IPS DF 6.9 (cell line): ENCODE measurements around the gene MOCOS.

ENCODE experiments used
- DNase-seq: peaks from one replicate; pipeline ENCODE4 v3.0.0-alpha.2; 2013; ENCODE audit warnings: low read depth, low spot score
- H3K27ac ChIP-seq: one replicate; pipeline ENCODE4 v1.5.1; 2013; ENCODE audit warnings: low read length, control low read depth
- H3K27me3 ChIP-seq: 2 replicates; pipeline ENCODE4 v1.6.1; 2013; ENCODE audit warnings: mild to moderate bottlenecking, low read length; ENCODE audit not compliant: control insufficient read depth, insufficient read depth
- H3K36me3 ChIP-seq: 2 replicates; pipeline ENCODE4 v1.6.1; 2013; ENCODE audit warnings: low read length; ENCODE audit not compliant: control insufficient read depth, insufficient read depth
- H3K4me1 ChIP-seq: 2 replicates; pipeline ENCODE4 v1.6.1; 2013; ENCODE audit warnings: low read length; ENCODE audit not compliant: control insufficient read depth, insufficient read depth
- H3K4me3 ChIP-seq: 2 replicates; pipeline ENCODE4 v1.5.1; 2013; ENCODE audit warnings: mild to moderate bottlenecking, low read length
- H3K9me3 ChIP-seq: 2 replicates; pipeline ENCODE4 v1.6.1; 2013; ENCODE audit warnings: low read length, inconsistent platforms; ENCODE audit not compliant: control insufficient read depth, insufficient read depth
- WGBS: extraction: QIAGEN DNeasy Blood & Tissue Kit; methylation state at CpG from one replicate; pipeline ENCODE4 v1.1.7; 2013; ENCODE audit warnings: mixed read lengths, missing lambda C conversion rate; ENCODE audit not compliant: insufficient read length, insufficient coverage; 5-methylcytosine and 5-hydroxymethylcytosine counted together

Gene MOCOS

DNA sequence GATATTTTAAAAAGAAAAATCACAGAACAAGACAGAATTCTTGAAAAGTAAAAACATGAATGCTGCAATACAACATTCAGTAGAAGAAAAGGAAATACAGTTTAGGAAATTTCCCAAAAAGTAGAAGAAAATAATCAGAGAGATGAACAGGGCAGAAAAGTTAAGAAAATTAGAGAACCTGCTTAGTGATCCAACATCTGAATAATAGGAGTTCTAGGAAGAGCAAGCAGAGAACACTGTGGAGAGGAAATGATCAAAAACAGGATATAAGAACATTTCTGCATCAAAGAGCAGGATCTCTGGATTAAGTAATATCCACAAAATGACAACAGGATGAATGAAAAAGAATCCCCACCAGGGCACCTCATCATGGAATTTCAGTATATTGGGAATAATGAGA lies 101.4 kb downstream of the MOCOS start:
- no peak for DNase-seq
- Histone ChIP-seq H3K27ac (no peak overlapping the region), H3K4me1 (no peaks in the 10 kb centered on the region), H3K4me3 (no peak overlapping the region), H3K36me3 (no peaks in the 10 kb centered on the region), H3K27me3 (peaks cover under 1% of the 10 kb centered on the region; the same call in 1 of the 2 replicates), H3K9me3 (no peaks in the 10 kb centered on the region)

GRCh38 chr18:36294031-36294430 lies 106.7 kb downstream of the MOCOS start:
- no CpG with 5 or more reads among the region's 1 CpG for WGBS
- H3K4me1 ChIP-seq, result no peaks in the 10 kb centered on the region
- H3K27ac ChIP-seq, result no peak overlapping the region
- DNase-seq, result no peak
- no peaks in the 10 kb centered on the region for H3K36me3 ChIP-seq
- H3K9me3 ChIP-seq, result no peaks in the 10 kb centered on the region
- H3K27me3 ChIP-seq, result peaks cover 23% of the 10 kb centered on the region; the same call in 1 of the 2 replicates
- H3K4me3 ChIP-seq, result no peak overlapping the region

- Histone ChIP-seq H3K4me1 (no peaks in the 10 kb centered on the region), H3K36me3 (no peaks in the 10 kb centered on the region), H3K4me3 (no peak overlapping the region), H3K27ac (no peak overlapping the region), H3K9me3 (no peaks in the 10 kb centered on the region), H3K27me3 (peaks cover 26% of the 10 kb centered on the region; the same call in 1 of the 2 replicates)
- no CpG with 5 or more reads among the region's 1 CpG for WGBS
- no peak for DNase-seq
These were observed 107.9 kb downstream of the MOCOS start for GRCh38 chr18:36295214-36295613.

DNA sequence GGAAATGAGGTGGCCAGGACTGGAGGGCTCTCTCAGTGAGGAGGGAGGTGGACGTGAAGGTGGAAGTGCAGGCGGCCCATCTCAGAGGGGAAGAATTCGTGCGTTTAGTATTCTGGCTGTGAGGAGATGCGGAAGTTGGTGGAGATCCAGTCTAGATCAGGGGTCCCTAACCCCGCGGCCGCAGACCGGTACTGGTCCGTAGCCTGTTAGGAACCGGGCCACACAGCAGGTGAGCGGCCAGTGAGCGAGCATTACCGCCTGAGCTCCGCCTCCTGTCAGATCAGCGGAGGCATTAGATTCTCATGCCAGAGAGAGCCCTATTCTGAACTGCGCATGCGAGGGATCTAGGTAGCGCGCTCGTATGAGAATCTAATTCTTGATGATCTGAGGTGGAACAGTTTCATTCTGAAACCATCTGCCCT lies 108.6 kb downstream of the MOCOS start:
- H3K27me3 ChIP-seq, result peaks cover 26% of the 10 kb centered on the region; the same call in 1 of the 2 replicates
- H3K4me3 ChIP-seq, result peak overlapping the region; percentile 18; the same call in 1 of the 2 replicates
- no peak overlapping the region for H3K27ac ChIP-seq
- no peaks in the 10 kb centered on the region for H3K36me3 ChIP-seq
- no peaks in the 10 kb centered on the region for H3K9me3 ChIP-seq
- no peak for DNase-seq
- no peaks in the 10 kb centered on the region for H3K4me1 ChIP-seq
- WGBS, result no CpG with 5 or more reads among the region's 21 CpGs

- H3K4me3 ChIP-seq, result peak overlapping the region; percentile 68; the same call in 1 of the 2 replicates
- peaks cover 26% of the 10 kb centered on the region; the same call in 1 of the 2 replicates for H3K27me3 ChIP-seq
- H3K9me3 ChIP-seq, result no peaks in the 10 kb centered on the region
- no peaks in the 10 kb centered on the region for H3K4me1 ChIP-seq
- no peak overlapping the region for H3K27ac ChIP-seq
- DNase-seq, result no peak
- no peaks in the 10 kb centered on the region for H3K36me3 ChIP-seq
- WGBS, result no CpG with 5 or more reads among the region's 47 CpGs
These were observed 109.5 kb downstream of the MOCOS start for GRCh38 chr18:36296650-36297416.

- no CpG with 5 or more reads among the region's 91 CpGs for WGBS
- no peak for DNase-seq
- no peaks in the 10 kb centered on the region; the same call in 1 of the 2 replicates for H3K4me1 ChIP-seq
- peak within 1 kb of the TSS; percentile 68 for H3K4me3 ChIP-seq
- no peak within 1 kb of the TSS for H3K27ac ChIP-seq
- no peaks in the 10 kb centered on the region for H3K36me3 ChIP-seq
- no peaks in the 10 kb centered on the region for H3K9me3 ChIP-seq
- H3K27me3 ChIP-seq, result peaks cover 26% of the 10 kb centered on the region; the same call in 1 of the 2 replicates
These were observed 110.3 kb downstream of the MOCOS start, which contains the start of gene FHOD3 for GRCh38 chr18:36297417-36298125. Gene FHOD3 (plus strand): TSS chr18:36297713. CDS start chr18:36297836, 123 bp downstream.

- no peaks in the 10 kb centered on the region for H3K36me3 ChIP-seq
- H3K9me3 ChIP-seq, result no peaks in the 10 kb centered on the region
- no peaks in the 10 kb centered on the region; the same call in 1 of the 2 replicates for H3K4me1 ChIP-seq
- H3K4me3 ChIP-seq, result peak overlapping the region; percentile 65
- WGBS, result no CpG with 5 or more reads among the region's 67 CpGs
- no peak for DNase-seq
- peaks cover 26% of the 10 kb centered on the region; the same call in 1 of the 2 replicates for H3K27me3 ChIP-seq
- H3K27ac ChIP-seq, result no peak overlapping the region
These were observed 110.9 kb downstream of the MOCOS start for GRCh38 chr18:36298126-36298741.

GRCh38 chr18:36299015-36299414 lies 111.7 kb downstream of the MOCOS start:
- no peak for DNase-seq
- no CpG with 5 or more reads among the region's 6 CpGs for WGBS

GRCh38 chr18:36300211-36300610 lies 112.9 kb downstream of the MOCOS start:
- no peak for DNase-seq
- no peak overlapping the region for H3K4me3 ChIP-seq
- H3K27me3 ChIP-seq, result peaks cover 12% of the 10 kb centered on the region; the same call in 1 of the 2 replicates
- H3K4me1 ChIP-seq, result no peaks in the 10 kb centered on the region; the same call in 1 of the 2 replicates
- no peaks in the 10 kb centered on the region for H3K9me3 ChIP-seq
- WGBS, result no CpG with 5 or more reads among the region's 6 CpGs
- H3K36me3 ChIP-seq, result no peaks in the 10 kb centered on the region
- H3K27ac ChIP-seq, result no peak overlapping the region

More at GRCh38 chr18:36299015-36299414, 111.7 kb downstream of the MOCOS start:
- no peak overlapping the region for H3K27ac ChIP-seq
- no peaks in the 10 kb centered on the region for H3K9me3 ChIP-seq
- peaks cover 23% of the 10 kb centered on the region; the same call in 1 of the 2 replicates for H3K27me3 ChIP-seq
- H3K4me1 ChIP-seq, result no peaks in the 10 kb centered on the region; the same call in 1 of the 2 replicates
- no peak overlapping the region for H3K4me3 ChIP-seq
- H3K36me3 ChIP-seq, result no peaks in the 10 kb centered on the region

DNA sequence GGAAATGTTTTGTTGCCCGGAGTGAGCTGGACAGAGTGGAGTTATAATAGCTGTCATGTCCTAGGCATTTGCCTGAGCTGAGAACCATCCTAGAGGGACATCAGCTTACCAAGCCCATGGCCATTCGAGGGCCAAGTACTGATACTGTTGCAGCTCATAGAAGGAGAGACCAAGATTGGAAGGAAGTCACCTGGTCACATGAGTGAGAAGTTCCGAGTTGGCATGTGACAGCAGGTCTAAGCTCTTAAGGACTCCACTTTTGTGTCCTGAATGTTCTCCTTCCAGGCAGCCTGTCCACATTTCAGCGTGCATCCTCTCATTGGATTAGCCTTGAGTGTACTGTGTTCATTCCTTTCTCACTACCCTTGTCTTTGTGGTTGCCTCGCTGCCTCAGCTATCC lies 114.6 kb downstream of the MOCOS start:
- Histone ChIP-seq H3K9me3 (no peaks in the 10 kb centered on the region), H3K4me3 (no peak overlapping the region), H3K36me3 (no peaks in the 10 kb centered on the region), H3K27me3 (peaks cover 5% of the 10 kb centered on the region; the same call in 1 of the 2 replicates), H3K27ac (no peak overlapping the region), H3K4me1 (no peaks in the 10 kb centered on the region; the same call in 1 of the 2 replicates)
- DNase-seq, result no peak
- WGBS, result no CpG with 5 or more reads among the region's 5 CpGs
